NCI-H1436 treated with DMSO at 0.1 percent for 48 hours (cell line): ENCODE measurements around the gene WNT5B.

Source experiments
- DNase-seq: peaks from one replicate; lab custom pipeline; 2025; lab: John Stamatoyannopoulos, UW

Gene WNT5B

GRCh38 chr12:1628666-1629337 is at the start of gene WNT5B:
TSS of gene WNT5B (plus strand) at chr12:1629231. CDS start at chr12:1631355, 2,124 bp downstream.
- no peak for DNase-seq

- DNase-seq, result no peak
Observed at GRCh38 chr12:1579651-1580435, 49.2 kb upstream of the WNT5B start.

GRCh38 chr12:1580526-1580925 is 48.5 kb upstream of the WNT5B start:
- no peak for DNase-seq

GRCh38 chr12:1581973-1582708 is 46.9 kb upstream of the WNT5B start:
- no peak for DNase-seq

GRCh38 chr12:1582709-1583050 is 46.4 kb upstream of the WNT5B start:
- DNase-seq, result no peak

- peak; percentile 45 for DNase-seq
Observed at GRCh38 chr12:1583421-1584078, 45.5 kb upstream of the WNT5B start.

- DNase-seq, result no peak
Observed at GRCh38 chr12:1584326-1584725, 44.7 kb upstream of the WNT5B start.

GRCh38 chr12:1587927-1588574 is 41.0 kb upstream of the WNT5B start:
- DNase-seq, result no peak

GRCh38 chr12:1588575-1588947 is 40.5 kb upstream of the WNT5B start:
- no peak for DNase-seq

GRCh38 chr12:1590221-1590979 is 38.6 kb upstream of the WNT5B start:
- DNase-seq, result no peak

- no peak for DNase-seq
Observed at GRCh38 chr12:1591034-1591433, 38.0 kb upstream of the WNT5B start.

- no peak for DNase-seq
Observed at GRCh38 chr12:1591543-1591942, 37.5 kb upstream of the WNT5B start.

- no peak for DNase-seq
Observed at GRCh38 chr12:1592444-1593173, 36.4 kb upstream of the WNT5B start.

GRCh38 chr12:1593174-1594005 is 35.6 kb upstream of the WNT5B start:
- DNase-seq, result no peak

GRCh38 chr12:1594006-1594260 is 35.1 kb upstream of the WNT5B start:
- DNase-seq, result no peak

GRCh38 chr12:1594261-1595025 is 34.6 kb upstream of the WNT5B start, which contains the start of gene FBXL14:
TSS of gene FBXL14 (minus strand) at chr12:1594581. CDS start at chr12:1594066, 515 bp downstream.
- no peak for DNase-seq

GRCh38 chr12:1595026-1595561 is 33.9 kb upstream of the WNT5B start:
- DNase-seq, result no peak

- no peak for DNase-seq
Observed at GRCh38 chr12:1595690-1596347, 33.2 kb upstream of the WNT5B start.
